Ishikawa (cell line): ENCODE results near the gene SLC5A12.

ENCODE experiments used
- EGR1 ChIP-seq: IDR thresholded peaks from 2 replicates; pipeline ENCODE4 v1.6.1; 2012
- EP300 ChIP-seq: IDR thresholded peaks from 2 replicates; pipeline ENCODE4 v1.6.1; 2012; ENCODE audit warnings: borderline replicate concordance
- MAX ChIP-seq: IDR thresholded peaks from 2 replicates; pipeline ENCODE4 v1.6.1; 2012
- RAD21 ChIP-seq: IDR thresholded peaks from 2 replicates; pipeline ENCODE4 v1.6.1; 2012; ENCODE audit warnings: low read depth
- TEAD4 ChIP-seq: IDR thresholded peaks from 2 replicates; pipeline ENCODE4 v1.6.1; 2012
- USF1 ChIP-seq: IDR thresholded peaks from 2 replicates; pipeline ENCODE4 v1.6.1; 2012
- YY1 ChIP-seq: IDR thresholded peaks from 2 replicates; pipeline ENCODE4 v1.6.1; 2012; ENCODE audit warnings: low read depth

- TF ChIP-seq RAD21 = no peak
- TF ChIP-seq USF1 = no peak
- no peak for TF ChIP-seq MAX
- TF ChIP-seq TEAD4 = peak; percentile 73
- TF ChIP-seq EGR1 = no peak
- no peak for TF ChIP-seq YY1
- TF ChIP-seq EP300 = peak; percentile 76
Measured at GRCh38 chr11:26677566-26677965, 44.3 kb downstream of the SLC5A12 start.
